Measurements from ENCODE around the gene RAPGEF5. TPM values are rescaled to one million over a fixed set of nuclear protein-coding genes. Genes with fewer than 3 reads are reported as not detected.

Gene RAPGEF5
- total RNA-seq, 1 experiment from 2014 or later, result 13.3 TPM

DNA sequence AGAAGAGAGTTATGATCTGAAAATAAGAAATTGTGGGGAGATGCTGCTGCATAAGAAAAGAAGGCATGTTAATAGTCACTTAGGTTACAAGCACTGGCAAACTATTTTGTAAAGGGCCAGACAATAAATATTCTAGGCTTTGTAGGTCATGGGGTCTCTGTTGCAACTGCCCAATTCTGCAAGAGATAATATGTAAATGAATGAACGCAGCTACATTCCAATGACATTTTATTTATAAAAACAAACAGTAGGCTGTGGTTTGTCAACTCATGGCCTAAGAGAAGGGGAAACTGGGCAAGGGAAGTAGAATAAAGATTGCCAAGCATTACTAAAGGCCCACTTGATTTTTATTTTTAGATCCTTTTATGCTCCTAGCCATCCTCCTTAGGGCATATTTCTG is 133.1 kb downstream of the RAPGEF5 start:
- no peak overlapping the region for H3K4me3 Mint-ChIP-seq
- no peak overlapping the region for H2BK20ac ChIP-seq (ENCODE audit: low read depth, low read length, poor library complexity, severe bottlenecking)
- H2BK120ac ChIP-seq (ENCODE audit: low read depth, low read length, poor library complexity, severe bottlenecking), result no peak overlapping the region
- no peaks in the 10 kb centered on the region for H3K9me3 ChIP-seq (ENCODE audit: control insufficient read depth, low read depth, low read length)
- H2AFZ ChIP-seq (ENCODE audit: low read length), result no peak overlapping the region
- H3K23me2 ChIP-seq (ENCODE audit: insufficient read length, low read depth, low read length, poor library complexity, severe bottlenecking), result no peaks in the 10 kb centered on the region
- no peak overlapping the region for H3K27ac ChIP-seq (ENCODE audit: insufficient read length, low read depth, low read length)
- no peaks in the 10 kb centered on the region for H3K79me2 ChIP-seq (ENCODE audit: insufficient read depth, low read length)
- no peaks in the 10 kb centered on the region for H3K4me1 ChIP-seq (ENCODE audit: insufficient read depth, low read length)
- H2BK15ac ChIP-seq (ENCODE audit: low read depth, low read length), result no peak overlapping the region
- no peak overlapping the region for H3K23ac ChIP-seq (ENCODE audit: insufficient read length, low read depth, low read length)
- no peaks in the 10 kb centered on the region for H4K20me1 ChIP-seq (ENCODE audit: control insufficient read depth, insufficient read depth, insufficient read length)
- no peaks in the 10 kb centered on the region for H3K79me1 ChIP-seq (ENCODE audit: insufficient read depth, low read depth, low read length, poor library complexity, severe bottlenecking)
- H4K8ac ChIP-seq (replicated peaks; ENCODE audit: insufficient read length, low read depth, low read length), result no peak overlapping the region
- TF ChIP-seq, protein P1, sequence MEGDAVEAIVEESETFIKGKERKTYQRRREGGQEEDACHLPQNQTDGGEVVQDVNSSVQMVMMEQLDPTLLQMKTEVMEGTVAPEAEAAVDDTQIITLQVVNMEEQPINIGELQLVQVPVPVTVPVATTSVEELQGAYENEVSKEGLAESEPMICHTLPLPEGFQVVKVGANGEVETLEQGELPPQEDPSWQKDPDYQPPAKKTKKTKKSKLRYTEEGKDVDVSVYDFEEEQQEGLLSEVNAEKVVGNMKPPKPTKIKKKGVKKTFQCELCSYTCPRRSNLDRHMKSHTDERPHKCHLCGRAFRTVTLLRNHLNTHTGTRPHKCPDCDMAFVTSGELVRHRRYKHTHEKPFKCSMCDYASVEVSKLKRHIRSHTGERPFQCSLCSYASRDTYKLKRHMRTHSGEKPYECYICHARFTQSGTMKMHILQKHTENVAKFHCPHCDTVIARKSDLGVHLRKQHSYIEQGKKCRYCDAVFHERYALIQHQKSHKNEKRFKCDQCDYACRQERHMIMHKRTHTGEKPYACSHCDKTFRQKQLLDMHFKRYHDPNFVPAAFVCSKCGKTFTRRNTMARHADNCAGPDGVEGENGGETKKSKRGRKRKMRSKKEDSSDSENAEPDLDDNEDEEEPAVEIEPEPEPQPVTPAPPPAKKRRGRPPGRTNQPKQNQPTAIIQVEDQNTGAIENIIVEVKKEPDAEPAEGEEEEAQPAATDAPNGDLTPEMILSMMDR (conservative IDR thresholded peaks at IDR 0.05), result no peak
- no CpG with 5 or more reads among the region's 1 CpG for WGBS (ENCODE audit: extremely low coverage, insufficient read length, low lambda C conversion rate)
- no peak overlapping the region for H3K56ac ChIP-seq (ENCODE audit: insufficient read length, low read depth, low read length)
- no peak overlapping the region for H3K18ac ChIP-seq (ENCODE audit: insufficient read length, low read depth, low read length)
- no peaks in the 10 kb centered on the region; the same call in 1 of the 2 replicates for H3K27me3 ChIP-seq (ENCODE audit: insufficient read depth, low read length)
- no peaks in the 10 kb centered on the region for H3K4me1 Mint-ChIP-seq
- DNase-seq, result no peak
- H3K36me3 Mint-ChIP-seq (ENCODE audit: insufficient read depth in 1 of 3, low read depth in 3 of 3), result peaks cover 16 to 22% (median 16%) of the 10 kb centered on the region in 3 experiments
- no peak overlapping the region for H4K91ac ChIP-seq (ENCODE audit: insufficient read length, low read depth, low read length)
- no peak overlapping the region for H3K9ac ChIP-seq (ENCODE audit: extremely low read depth, insufficient read length, low read length)
- no peak overlapping the region for H3K4ac ChIP-seq (ENCODE audit: low read depth, low read length)
- H3T11ph ChIP-seq (ENCODE audit: low read length), result no peak overlapping the region
- H3K14ac ChIP-seq (ENCODE audit: insufficient read depth, low read length), result no peak overlapping the region
- no peak overlapping the region for H3K4me2 ChIP-seq (ENCODE audit: insufficient read depth, insufficient read length, low read length)
- no peak overlapping the region for H3K27ac Mint-ChIP-seq
- peaks cover 8 to 9% of the 10 kb centered on the region in 2 experiments; a peak in 4 of 5 replicates for H3K9me3 Mint-ChIP-seq
- H2BK5ac ChIP-seq (ENCODE audit: insufficient read length, low read length), result no peak overlapping the region
- no peak overlapping the region for H4K5ac ChIP-seq (ENCODE audit: insufficient read length, low read depth, low read length)
- no peak overlapping the region for H2BK12ac ChIP-seq (ENCODE audit: insufficient read length, low read depth, low read length)
- no peak overlapping the region for H2AK5ac ChIP-seq (ENCODE audit: insufficient read length, low read length)
- H3K27me3 Mint-ChIP-seq (ENCODE audit: low read depth), result no peaks in the 10 kb centered on the region

All from H9 (cell line).